GM12892 (cell line): Measurements from ENCODE around the gene PSENEN.
"Not testable (repeated sequence)": the region's sequence is repeated elsewhere in the genome, so short reads cannot be mapped to it uniquely, and the experiment has no call there.

Source experiments
- DNase-seq: peaks from one replicate; pipeline ENCODE4 v3.0.0; 2011; ENCODE audit not compliant: insufficient read length
- FAIRE-seq: peaks from 2 replicates; lab custom pipeline; 2011; peaks lifted over from hg19 to GRCh38; lab: Jason Lieb, UNC
- POLR2A ChIP-seq: IDR thresholded peaks from 2 replicates; pipeline ENCODE4 v1.6.1; 2011; ENCODE audit warnings: low read depth, low read length, control low read depth
- POLR2AphosphoS5 ChIP-seq: IDR thresholded peaks from 2 replicates; pipeline ENCODE4 v1.6.1; 2011; ENCODE audit warnings: low read depth, low read length, control low read depth
- TAF1 ChIP-seq: IDR thresholded peaks from 2 replicates; pipeline ENCODE4 v1.6.1; 2011; ENCODE audit warnings: low read depth, mild to moderate bottlenecking, control low read depth, low read length, borderline replicate concordance

PSENEN gene

GRCh38 chr19:35789978-35790944 is 44.8 kb downstream of the PSENEN start:
- TF ChIP-seq POLR2AphosphoS5 (no peak), POLR2A (no peak), TAF1 (no peak)
- no peak for FAIRE-seq
- DNase-seq = no peak

DNA sequence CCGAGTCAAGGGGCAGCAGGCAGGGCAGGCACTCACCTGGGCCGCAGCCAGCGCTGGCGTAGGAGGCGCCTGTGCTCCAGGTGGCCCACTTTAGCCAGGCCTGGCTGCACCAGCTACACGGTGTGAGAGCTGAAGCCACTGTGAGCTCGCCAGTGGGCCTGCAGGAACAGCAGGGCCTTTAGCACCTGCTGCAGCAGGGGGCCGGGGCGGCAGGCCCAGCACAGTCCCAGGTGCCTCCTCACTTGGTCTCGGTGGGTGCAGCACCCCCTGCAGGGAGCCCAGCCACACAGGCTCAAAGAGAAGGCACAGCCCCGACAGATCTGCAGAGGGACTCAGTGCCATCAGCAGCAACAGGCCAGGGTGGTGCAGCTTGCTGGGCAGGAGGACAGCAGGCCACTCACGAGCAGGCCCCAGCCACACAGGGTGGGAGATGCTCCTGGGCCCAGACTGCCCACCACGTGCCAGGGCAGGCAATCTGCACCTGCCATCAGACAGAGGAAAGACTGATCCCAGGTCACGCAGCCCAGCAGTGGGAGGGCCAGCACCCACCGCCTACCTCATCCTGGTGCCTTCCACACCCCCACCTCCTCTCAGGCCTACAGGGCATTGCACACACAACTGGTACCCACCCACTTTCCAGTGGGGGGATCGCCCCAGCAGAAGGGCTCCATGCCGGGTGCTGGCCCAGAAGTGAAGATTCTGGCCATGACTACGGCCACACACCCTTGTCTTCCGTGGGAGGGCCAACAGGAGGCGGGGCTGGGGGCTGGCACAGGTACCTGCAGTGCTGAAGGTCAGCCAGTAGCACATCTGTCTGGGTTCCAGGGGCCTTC is 45.7 kb downstream of the PSENEN start:
- no peak for DNase-seq
- TF ChIP-seq TAF1 = no peak
- TF ChIP-seq POLR2A = no peak
- TF ChIP-seq POLR2AphosphoS5 = no peak
- FAIRE-seq = no peak

GRCh38 chr19:35791814-35792279 is 46.4 kb downstream of the PSENEN start:
- FAIRE-seq = no peak
- TF ChIP-seq POLR2A (no peak), TAF1 (no peak), POLR2AphosphoS5 (no peak)

GRCh38 chr19:35792312-35792711 is 46.9 kb downstream of the PSENEN start:
- no peak for FAIRE-seq
- DNase-seq = no peak
- TF ChIP-seq POLR2AphosphoS5 (no peak), TAF1 (no peak), POLR2A (no peak)

More at GRCh38 chr19:35791814-35792279, 46.4 kb downstream of the PSENEN start:
- DNase-seq = no peak

DNA sequence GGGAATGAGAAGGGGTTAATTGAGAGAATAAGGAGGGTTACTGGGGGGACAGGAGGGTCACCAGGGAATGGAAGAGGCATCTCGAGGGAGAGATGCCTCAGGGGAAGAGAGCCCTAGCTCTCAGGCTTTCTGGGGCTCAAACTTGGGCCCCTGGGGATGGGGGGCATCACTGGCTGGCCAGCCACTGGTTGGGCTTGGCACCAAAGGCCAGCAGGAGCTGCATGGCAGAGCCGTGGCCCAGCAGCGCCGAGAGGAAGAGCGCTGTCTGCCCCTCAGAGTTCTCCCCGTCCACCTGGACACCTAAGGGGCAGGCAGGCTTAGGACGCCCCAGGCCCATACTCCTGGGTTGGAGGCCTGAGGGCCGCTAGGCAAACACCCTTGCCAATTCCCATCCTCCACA is 47.4 kb downstream of the PSENEN start:
- DNase-seq (no peak), FAIRE-seq (no peak)
- TF ChIP-seq POLR2A (no peak), TAF1 (no peak), POLR2AphosphoS5 (no peak)

DNA sequence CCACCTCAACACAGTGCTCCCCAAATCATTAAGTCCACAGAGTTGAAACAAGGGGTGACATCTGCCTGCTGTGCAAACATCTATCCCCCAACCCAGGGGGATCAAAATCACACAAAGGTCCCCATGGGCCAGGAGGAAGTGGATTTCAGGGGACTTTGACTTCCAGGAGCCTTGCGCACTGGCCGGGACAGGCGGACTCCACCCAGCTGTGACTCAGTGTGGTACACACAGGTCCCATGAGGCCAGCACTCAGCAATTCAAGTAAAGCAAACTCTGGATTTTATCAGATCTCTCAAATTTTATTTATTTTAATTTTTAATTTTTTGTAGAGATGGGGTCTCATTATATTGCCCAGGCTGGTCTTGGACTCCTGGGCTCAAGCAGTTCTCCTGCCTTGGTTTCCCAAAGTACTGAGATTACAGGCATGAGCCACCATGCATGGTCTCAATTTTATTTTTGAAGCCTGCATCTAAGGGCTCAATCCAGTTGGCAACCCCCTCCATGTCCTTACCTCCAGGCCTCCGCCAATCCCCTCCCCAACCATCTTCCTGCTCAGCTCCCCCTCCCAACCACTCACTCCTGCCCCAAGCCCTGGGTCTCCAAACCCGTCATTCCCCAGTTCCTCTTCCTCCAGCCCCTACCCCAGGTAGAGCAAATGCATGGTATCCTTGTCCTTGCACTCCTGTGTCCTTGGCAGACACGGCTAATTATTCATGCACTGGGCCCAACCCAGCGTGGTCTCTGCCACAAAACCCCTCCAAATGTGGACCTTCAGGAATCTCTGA is 48.1 kb downstream of the PSENEN start:
- FAIRE-seq = no peak
- no peak for DNase-seq
- TF ChIP-seq TAF1 = no peak
- no peak for TF ChIP-seq POLR2A
- TF ChIP-seq POLR2AphosphoS5 = no peak

GRCh38 chr19:35795564-35795963 is 50.1 kb downstream of the PSENEN start:
- FAIRE-seq, DNase-seq: not testable (repeated sequence)
